ENCODE data around the gene BEST1. TPM values are rescaled to one million over a fixed set of nuclear protein-coding genes. Genes with fewer than 3 reads are reported as not detected.
"Not testable (repeated sequence)": the region's sequence is repeated elsewhere in the genome, so short reads cannot be mapped to it uniquely, and the experiment has no call there.

The BEST1 gene
- polyA plus RNA-seq, 2 donors = 1.2 to 3.8 TPM

- no peaks in the 10 kb centered on the region for H3K36me3 ChIP-seq (ENCODE audit: control insufficient read depth in 2 of 2, insufficient read depth in 2 of 2, low read length in 1 of 2)
- WGBS, 2 donors = 94 to 96% methylated on average over 5 of the region's 5 CpGs
These were observed 3.3 kb upstream of the BEST1 start for GRCh38 chr11:61946894-61947293.

GRCh38 chr11:61947486-61948210, 2.5 kb upstream of the BEST1 start:
- no peaks in the 10 kb centered on the region for H3K36me3 ChIP-seq (ENCODE audit: control insufficient read depth in 2 of 2, insufficient read depth in 2 of 2, low read length in 1 of 2)
- no peaks in the 10 kb centered on the region for H3K4me1 ChIP-seq (ENCODE audit: control insufficient read depth in 2 of 2, insufficient read depth in 2 of 2, low read length in 1 of 2)
- no peak overlapping the region for H3K27ac ChIP-seq (ENCODE audit: low read depth in 2 of 2, low read length in 1 of 2)
- H3K9me3 ChIP-seq (ENCODE audit: control insufficient read depth in 2 of 2, insufficient read depth in 1 of 2, low read depth in 1 of 2, low read length in 1 of 2) = no peaks in the 10 kb centered on the region
- H3K27me3 ChIP-seq (ENCODE audit: control insufficient read depth in 1 of 2, insufficient read depth in 2 of 2, low read length in 2 of 2) = no peaks in the 10 kb centered on the region
- no peak overlapping the region for H3K4me3 ChIP-seq (ENCODE audit: low read depth in 1 of 2, low read length in 2 of 2)
- WGBS, 2 donors = 5% methylated on average over 8 of the region's 8 CpGs

More at GRCh38 chr11:61946894-61947293, 3.3 kb upstream of the BEST1 start:
- Histone ChIP-seq H3K9me3 (ENCODE audit: control insufficient read depth in 2 of 2, insufficient read depth in 1 of 2, low read depth in 1 of 2, low read length in 1 of 2) (no peaks in the 10 kb centered on the region), H3K27me3 (ENCODE audit: control insufficient read depth in 1 of 2, insufficient read depth in 2 of 2, low read length in 2 of 2) (no peaks in the 10 kb centered on the region), H3K4me1 (ENCODE audit: control insufficient read depth in 2 of 2, insufficient read depth in 2 of 2, low read length in 1 of 2) (no peaks in the 10 kb centered on the region), H3K27ac (ENCODE audit: low read depth in 2 of 2, low read length in 1 of 2) (no peak overlapping the region), H3K4me3 (ENCODE audit: low read depth in 1 of 2, low read length in 2 of 2) (no peak overlapping the region)

DNA sequence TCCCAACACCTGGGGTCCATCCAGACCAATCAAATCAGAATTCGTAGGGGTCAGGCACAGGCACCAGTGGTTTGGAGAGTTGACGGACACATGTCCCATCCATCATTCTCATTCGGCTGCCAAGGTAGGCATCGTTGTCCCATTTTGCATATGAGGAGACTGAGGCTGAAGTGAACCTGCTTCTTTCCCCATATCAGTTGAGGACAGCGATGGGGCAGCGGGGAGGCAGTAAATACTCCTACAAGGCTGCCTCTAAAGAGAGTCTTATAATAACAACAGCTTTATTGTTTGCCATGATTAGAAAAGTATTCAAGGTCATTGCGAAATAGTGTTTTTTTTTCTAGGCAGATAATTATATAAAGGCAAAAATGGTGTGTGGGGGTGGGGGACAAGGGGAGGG, 1.6 kb upstream of the BEST1 start:
- Histone ChIP-seq H3K36me3 (ENCODE audit: control insufficient read depth in 2 of 2, insufficient read depth in 2 of 2, low read length in 1 of 2) (no peaks in the 10 kb centered on the region), H3K4me3 (ENCODE audit: low read depth in 1 of 2, low read length in 2 of 2) (no peak overlapping the region), H3K27me3 (ENCODE audit: control insufficient read depth in 1 of 2, insufficient read depth in 2 of 2, low read length in 2 of 2) (no peaks in the 10 kb centered on the region), H3K27ac (ENCODE audit: low read depth in 2 of 2, low read length in 1 of 2) (no peak overlapping the region), H3K4me1 (ENCODE audit: control insufficient read depth in 2 of 2, insufficient read depth in 2 of 2, low read length in 1 of 2) (no peaks in the 10 kb centered on the region), H3K9me3 (ENCODE audit: control insufficient read depth in 2 of 2, insufficient read depth in 1 of 2, low read depth in 1 of 2, low read length in 1 of 2) (no peaks in the 10 kb centered on the region)
- WGBS, 2 donors = 70 to 83% methylated on average over 7 of the region's 7 CpGs

DNA sequence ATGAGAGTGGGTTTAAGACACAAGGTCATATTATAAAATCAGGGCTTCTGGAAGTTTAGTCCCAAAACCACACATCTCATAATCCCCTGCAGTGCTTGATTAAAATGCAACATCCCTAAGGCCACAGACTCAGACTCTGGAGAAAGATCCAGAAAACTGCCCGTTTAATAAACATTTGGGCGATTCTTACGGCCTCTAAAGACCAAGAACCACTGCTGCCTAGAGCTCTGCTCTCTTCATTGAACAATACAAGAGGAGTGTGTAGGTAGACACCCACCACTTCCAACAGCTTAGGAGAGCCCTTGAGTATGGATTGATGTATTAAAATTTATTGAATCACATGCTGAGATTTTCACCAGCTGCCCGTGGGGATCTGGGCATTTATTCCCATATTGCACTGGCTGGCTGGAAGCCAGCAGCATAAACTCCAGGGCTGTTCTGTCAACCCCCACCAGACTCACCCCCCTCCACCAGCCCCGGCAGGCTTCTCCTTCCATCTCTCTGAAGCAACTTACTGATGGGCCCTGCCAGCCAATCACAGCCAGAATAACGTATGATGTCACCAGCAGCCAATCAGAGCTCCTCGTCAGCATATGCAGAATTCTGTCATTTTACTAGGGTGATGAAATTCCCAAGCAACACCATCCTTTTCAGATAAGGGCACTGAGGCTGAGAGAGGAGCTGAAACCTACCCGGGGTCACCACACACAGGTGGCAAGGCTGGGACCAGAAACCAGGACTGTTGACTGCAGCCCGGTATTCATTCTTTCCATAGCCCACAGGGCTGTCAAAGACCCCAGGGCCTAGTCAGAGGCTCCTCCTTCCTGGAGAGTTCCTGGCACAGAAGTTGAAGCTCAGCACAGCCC, 749 bp upstream of the BEST1 start:
- no peaks in the 10 kb centered on the region for H3K27me3 ChIP-seq (ENCODE audit: control insufficient read depth in 1 of 2, insufficient read depth in 2 of 2, low read length in 2 of 2)
- peak overlapping the region in 1 of 2 donors; percentile 34 for H3K27ac ChIP-seq (ENCODE audit: low read depth in 2 of 2, low read length in 1 of 2)
- no peaks in the 10 kb centered on the region for H3K36me3 ChIP-seq (ENCODE audit: control insufficient read depth in 2 of 2, insufficient read depth in 2 of 2, low read length in 1 of 2)
- 53% methylated on average over 9 of the region's 9 CpGs for WGBS, 2 donors
- no peaks in the 10 kb centered on the region for H3K4me1 ChIP-seq (ENCODE audit: control insufficient read depth in 2 of 2, insufficient read depth in 2 of 2, low read length in 1 of 2)
- H3K4me3 ChIP-seq (ENCODE audit: low read depth in 1 of 2, low read length in 2 of 2) = no peak overlapping the region
- H3K9me3 ChIP-seq (ENCODE audit: control insufficient read depth in 2 of 2, insufficient read depth in 1 of 2, low read depth in 1 of 2, low read length in 1 of 2) = no peaks in the 10 kb centered on the region

DNA sequence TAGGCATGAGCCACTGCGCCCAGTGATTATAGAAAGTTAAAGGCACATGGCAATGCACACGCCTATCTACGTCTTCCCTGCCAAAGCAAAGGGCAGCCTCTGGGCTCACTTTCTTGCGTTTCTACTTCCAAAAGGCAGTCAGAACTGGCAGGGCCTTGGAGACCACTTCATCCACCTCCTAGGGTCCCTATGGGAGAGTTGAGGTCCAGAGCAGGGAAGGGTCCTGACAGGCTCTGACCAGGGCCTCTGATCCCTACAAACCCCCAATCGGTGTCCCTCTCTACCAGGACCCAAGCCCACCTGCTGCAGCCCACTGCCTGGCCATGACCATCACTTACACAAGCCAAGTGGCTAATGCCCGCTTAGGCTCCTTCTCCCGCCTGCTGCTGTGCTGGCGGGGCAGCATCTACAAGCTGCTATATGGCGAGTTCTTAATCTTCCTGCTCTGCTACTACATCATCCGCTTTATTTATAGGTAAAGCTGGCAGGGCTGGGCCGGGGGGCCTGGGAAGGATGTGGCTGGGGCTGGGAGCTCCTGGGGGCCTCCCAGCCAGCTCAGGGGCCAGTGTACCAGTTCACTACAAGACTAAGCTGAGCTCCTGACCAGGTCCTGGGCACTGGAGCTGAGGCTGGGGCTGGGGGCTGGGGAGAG, 1.5 kb downstream of the BEST1 start:
- Histone ChIP-seq H3K9me3 (ENCODE audit: control insufficient read depth in 2 of 2, insufficient read depth in 1 of 2, low read depth in 1 of 2, low read length in 1 of 2) (no peaks in the 10 kb centered on the region), H3K4me3 (ENCODE audit: low read depth in 1 of 2, low read length in 2 of 2) (no peak overlapping the region), H3K27ac (ENCODE audit: low read depth in 2 of 2, low read length in 1 of 2) (no peak overlapping the region), H3K27me3 (ENCODE audit: control insufficient read depth in 1 of 2, insufficient read depth in 2 of 2, low read length in 2 of 2) (peaks cover 0 to 3% of the 10 kb centered on the region in 2 donors), H3K36me3 (ENCODE audit: control insufficient read depth in 2 of 2, insufficient read depth in 2 of 2, low read length in 1 of 2) (no peaks in the 10 kb centered on the region), H3K4me1 (ENCODE audit: control insufficient read depth in 2 of 2, insufficient read depth in 2 of 2, low read length in 1 of 2) (peaks cover 0 to 4% of the 10 kb centered on the region in 2 donors)
- 92 to 94% methylated on average over 11 of the region's 11 CpGs for WGBS, 2 donors

GRCh38 chr11:61952882-61953281, 2.7 kb downstream of the BEST1 start:
- Histone ChIP-seq H3K36me3 (ENCODE audit: control insufficient read depth in 2 of 2, insufficient read depth in 2 of 2, low read length in 1 of 2) (no peaks in the 10 kb centered on the region), H3K27ac (ENCODE audit: low read depth in 2 of 2, low read length in 1 of 2) (no peak overlapping the region), H3K4me1 (ENCODE audit: control insufficient read depth in 2 of 2, insufficient read depth in 2 of 2, low read length in 1 of 2) (peaks cover 0 to 4% of the 10 kb centered on the region in 2 donors), H3K9me3 (ENCODE audit: control insufficient read depth in 2 of 2, insufficient read depth in 1 of 2, low read depth in 1 of 2, low read length in 1 of 2) (no peaks in the 10 kb centered on the region), H3K27me3 (ENCODE audit: control insufficient read depth in 1 of 2, insufficient read depth in 2 of 2, low read length in 2 of 2) (peaks cover 0 to 3% of the 10 kb centered on the region in 2 donors), H3K4me3 (ENCODE audit: low read depth in 1 of 2, low read length in 2 of 2) (no peak overlapping the region)
- WGBS, 2 donors = 89 to 94% methylated on average over 3 of the region's 3 CpGs

GRCh38 chr11:61953632-61954031, 3.5 kb downstream of the BEST1 start:
- not testable (repeated sequence) for H3K27me3 ChIP-seq (ENCODE audit: control insufficient read depth in 1 of 2, insufficient read depth in 2 of 2, low read length in 2 of 2); H3K36me3 ChIP-seq (ENCODE audit: control insufficient read depth in 2 of 2, insufficient read depth in 2 of 2, low read length in 1 of 2); H3K27ac ChIP-seq (ENCODE audit: low read depth in 2 of 2, low read length in 1 of 2); H3K9me3 ChIP-seq (ENCODE audit: control insufficient read depth in 2 of 2, insufficient read depth in 1 of 2, low read depth in 1 of 2, low read length in 1 of 2); H3K4me1 ChIP-seq (ENCODE audit: control insufficient read depth in 2 of 2, insufficient read depth in 2 of 2, low read length in 1 of 2); H3K4me3 ChIP-seq (ENCODE audit: low read depth in 1 of 2, low read length in 2 of 2)
- 91 to 95% methylated on average over 5 of the region's 5 CpGs for WGBS, 2 donors

- no peak overlapping the region for H3K4me3 ChIP-seq (ENCODE audit: low read depth in 1 of 2, low read length in 2 of 2)
- no peaks in the 10 kb centered on the region for H3K36me3 ChIP-seq (ENCODE audit: control insufficient read depth in 2 of 2, insufficient read depth in 2 of 2, low read length in 1 of 2)
- WGBS, 2 donors = 94 to 95% methylated on average over 9 of the region's 9 CpGs
- peaks cover 0 to 4% of the 10 kb centered on the region in 2 donors for H3K4me1 ChIP-seq (ENCODE audit: control insufficient read depth in 2 of 2, insufficient read depth in 2 of 2, low read length in 1 of 2)
- H3K27me3 ChIP-seq (ENCODE audit: control insufficient read depth in 1 of 2, insufficient read depth in 2 of 2, low read length in 2 of 2) = peaks cover 0 to 3% of the 10 kb centered on the region in 2 donors
- H3K27ac ChIP-seq (ENCODE audit: low read depth in 2 of 2, low read length in 1 of 2) = peak overlapping the region; percentile 60 to 64
- H3K9me3 ChIP-seq (ENCODE audit: control insufficient read depth in 2 of 2, insufficient read depth in 1 of 2, low read depth in 1 of 2, low read length in 1 of 2) = no peaks in the 10 kb centered on the region
These were observed 4.1 kb downstream of the BEST1 start for GRCh38 chr11:61954106-61954850.

DNA sequence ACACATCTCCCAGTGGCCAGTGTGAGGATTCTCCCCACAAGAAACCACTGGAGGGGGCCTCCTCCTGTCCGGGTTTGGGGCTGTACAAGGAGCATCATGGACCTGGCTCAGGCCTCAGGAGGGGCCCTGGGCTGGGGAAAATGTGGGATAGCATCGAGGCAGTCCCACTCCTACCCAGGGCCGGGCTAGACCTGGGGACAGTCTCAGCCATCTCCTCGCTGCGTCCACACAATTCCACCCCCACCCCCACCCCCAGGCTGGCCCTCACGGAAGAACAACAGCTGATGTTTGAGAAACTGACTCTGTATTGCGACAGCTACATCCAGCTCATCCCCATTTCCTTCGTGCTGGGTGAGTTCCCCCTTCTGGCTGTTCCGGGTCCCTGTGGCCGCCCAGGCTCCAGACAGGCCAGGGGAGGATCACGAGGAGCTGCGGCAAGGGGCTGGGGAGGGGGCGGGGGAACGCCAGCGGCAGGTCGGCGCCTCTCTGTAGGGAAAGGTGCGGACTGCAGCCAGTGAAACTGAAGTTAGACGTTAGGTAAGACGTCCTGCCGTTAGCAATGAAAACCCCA, 4.8 kb downstream of the BEST1 start:
- Histone ChIP-seq H3K36me3 (ENCODE audit: control insufficient read depth in 2 of 2, insufficient read depth in 2 of 2, low read length in 1 of 2) (no peaks in the 10 kb centered on the region), H3K27me3 (ENCODE audit: control insufficient read depth in 1 of 2, insufficient read depth in 2 of 2, low read length in 2 of 2) (peaks cover 0 to 3% of the 10 kb centered on the region in 2 donors), H3K4me1 (ENCODE audit: control insufficient read depth in 2 of 2, insufficient read depth in 2 of 2, low read length in 1 of 2) (peaks cover 0 to 4% of the 10 kb centered on the region in 2 donors), H3K9me3 (ENCODE audit: control insufficient read depth in 2 of 2, insufficient read depth in 1 of 2, low read depth in 1 of 2, low read length in 1 of 2) (no peaks in the 10 kb centered on the region), H3K4me3 (ENCODE audit: low read depth in 1 of 2, low read length in 2 of 2) (peak overlapping the region in 1 of 2 donors; percentile 12), H3K27ac (ENCODE audit: low read depth in 2 of 2, low read length in 1 of 2) (peak overlapping the region; percentile 64 to 66)
- 14 to 15% methylated on average over 21 of the region's 21 CpGs for WGBS, 2 donors
